Activated naive CD8-positive, alpha-beta T cell treated with anti-CD3 and anti-CD28 coated beads, Interleukin-2, amount 10 ng/mL, durations not matched to agents 7 days and 5 days (primary cell): ENCODE measurements around the gene XPC. TPM values are rescaled to one million over a fixed set of nuclear protein-coding genes. Genes with fewer than 3 reads are reported as not detected.
"Not testable (repeated sequence)": the region's sequence is repeated elsewhere in the genome, so short reads cannot be mapped to it uniquely, and the experiment has no call there.

Experiments used
- ATAC-seq: fragments of 150-1000 bp; cut with Tn5 transposase; one replicate; pipeline ENCODE4 v1.10.0; 2021; ENCODE audit warnings: low read depth, moderate library complexity
- POLR2A ChIA-PET: fragments of 350-600 bp; sonication (Branson Sonifier 250); formaldehyde crosslinking; loops from one replicate; lab custom pipeline; 2021; ENCODE audit warnings: antibody characterized with exemption; lab: Charles Lee
- DNase-seq: peaks from one replicate; pipeline ENCODE4 v3.0.0; 2021
- H3K27ac Mint-ChIP-seq: one replicate; pipeline ENCODE4 v1.8.0; 2022; ENCODE audit warnings: mild to moderate bottlenecking, mixed read lengths
- H3K27me3 Mint-ChIP-seq: one replicate; pipeline ENCODE4 v1.8.0; 2022; ENCODE audit warnings: mild to moderate bottlenecking, moderate library complexity, mixed read lengths
- H3K36me3 Mint-ChIP-seq: one replicate; pipeline ENCODE4 v1.8.0; 2021; ENCODE audit warnings: mild to moderate bottlenecking, mixed read lengths
- H3K4me1 Mint-ChIP-seq: one replicate; pipeline ENCODE4 v1.8.0; 2021; ENCODE audit warnings: mixed read lengths
- H3K4me3 Mint-ChIP-seq: one replicate; pipeline ENCODE4 v1.8.0; 2022; ENCODE audit warnings: mild to moderate bottlenecking, moderate library complexity, mixed read lengths
- H3K9me3 Mint-ChIP-seq: one replicate; pipeline ENCODE4 v1.8.0; 2021; ENCODE audit warnings: mixed read lengths
- total RNA-seq, 2 experiments: library from RNA; stranded (reverse); gene quantifications; one replicate each; pipeline ENCODE4 v1.2.3, GENCODE V29; 2021

XPC gene
- total RNA-seq = 10 to 100 TPM; 53.3 to 56.8 TPM

- Mint-ChIP-seq H3K27ac (peak within 1 kb of the TSS; percentile 100), H3K36me3 (peaks cover 13% of the 10 kb centered on the region), H3K27me3 (no peaks in the 10 kb centered on the region), H3K9me3 (no peaks in the 10 kb centered on the region), H3K4me1 (peaks cover 59% of the 10 kb centered on the region), H3K4me3 (peak within 1 kb of the TSS; percentile 94)
- POLR2A ChIA-PET = interaction anchor here (0.7 to 3.4 kb wide), 19 partner anchors 10 to 1516 kb away, joined by 3 to 48 read pairs (median 4); partner anchors contain the start of genes CCDC174, CHCHD4, RBSN and SLC6A6
- ATAC-seq (peak; percentile 88), DNase-seq (peak; percentile 99)
These were observed at the start of gene XPC, which contains the start of gene LSM3 for GRCh38 chr3:14178247-14179113. Gene XPC, minus strand, starts transcription at chr3:14178601. Its CDS starts 33 bp downstream, at chr3:14178568. Gene LSM3, plus strand, starts transcription at chr3:14178817. Its CDS starts 44 bp downstream, at chr3:14178861.

- Mint-ChIP-seq H3K36me3 (peaks cover 1% of the 10 kb centered on the region), H3K27ac (no peak overlapping the region), H3K4me3 (no peak overlapping the region), H3K4me1 (peaks cover 9% of the 10 kb centered on the region), H3K27me3 (peaks cover 32% of the 10 kb centered on the region), H3K9me3 (peaks cover 2% of the 10 kb centered on the region)
- ATAC-seq (no peak), DNase-seq (no peak)
- POLR2A ChIA-PET = no interaction called here
These were observed 49.5 kb upstream of the XPC start for GRCh38 chr3:14227856-14228255.

DNA sequence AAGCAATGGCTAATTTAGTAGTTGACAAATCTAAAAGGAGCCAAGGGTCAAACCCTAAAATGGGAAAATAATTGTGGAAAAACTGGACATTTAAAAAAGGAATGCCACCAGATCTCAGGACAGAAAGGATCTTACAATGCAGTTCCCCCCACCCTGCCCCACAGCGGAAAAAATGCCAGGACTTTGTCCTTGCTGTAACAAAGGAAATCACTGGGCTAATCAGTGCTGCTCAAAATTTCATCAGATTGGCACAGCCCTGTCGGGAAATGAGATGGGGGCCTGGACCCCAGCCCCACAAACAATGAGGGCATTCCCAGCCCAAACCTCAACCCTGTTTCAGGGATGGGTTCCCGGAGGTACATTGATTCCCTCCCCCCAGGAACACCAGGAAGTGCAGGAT lies 48.0 kb upstream of the XPC start:
- ATAC-seq, DNase-seq, POLR2A ChIA-PET, H3K9me3 Mint-ChIP-seq, H3K27ac Mint-ChIP-seq, H3K36me3 Mint-ChIP-seq, H3K4me1 Mint-ChIP-seq, H3K4me3 Mint-ChIP-seq: not testable (repeated sequence)
- H3K27me3 Mint-ChIP-seq = peaks cover 27% of the 10 kb centered on the region

DNA sequence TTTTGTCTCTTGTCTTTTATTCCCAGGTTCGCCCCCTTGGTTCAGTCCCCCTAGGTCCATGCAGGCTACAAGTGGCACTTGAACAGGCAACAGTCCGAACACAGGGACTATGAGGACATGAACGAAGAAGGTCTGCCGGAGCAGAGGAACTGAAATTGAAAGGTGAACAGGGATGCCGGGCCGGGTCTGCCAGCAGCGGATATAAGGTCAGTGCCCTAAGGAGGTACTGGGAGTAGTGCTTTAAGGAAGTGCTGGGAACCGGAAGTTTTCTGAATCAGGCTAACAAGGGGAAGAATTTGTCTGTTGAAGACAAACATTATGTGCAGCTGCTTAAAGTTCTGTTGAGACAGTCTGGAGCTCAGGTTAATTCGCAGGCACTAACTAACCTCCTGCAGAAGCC lies 47.0 kb upstream of the XPC start:
- ATAC-seq (no peak), DNase-seq (no peak)
- H3K36me3 Mint-ChIP-seq = peaks cover 4% of the 10 kb centered on the region
- no peak overlapping the region for H3K27ac Mint-ChIP-seq
- H3K9me3 Mint-ChIP-seq = peaks cover 8% of the 10 kb centered on the region
- H3K27me3 Mint-ChIP-seq = peaks cover 30% of the 10 kb centered on the region
- POLR2A ChIA-PET = no interaction called here
- peaks cover 5% of the 10 kb centered on the region for H3K4me1 Mint-ChIP-seq
- H3K4me3 Mint-ChIP-seq = no peak overlapping the region

DNA sequence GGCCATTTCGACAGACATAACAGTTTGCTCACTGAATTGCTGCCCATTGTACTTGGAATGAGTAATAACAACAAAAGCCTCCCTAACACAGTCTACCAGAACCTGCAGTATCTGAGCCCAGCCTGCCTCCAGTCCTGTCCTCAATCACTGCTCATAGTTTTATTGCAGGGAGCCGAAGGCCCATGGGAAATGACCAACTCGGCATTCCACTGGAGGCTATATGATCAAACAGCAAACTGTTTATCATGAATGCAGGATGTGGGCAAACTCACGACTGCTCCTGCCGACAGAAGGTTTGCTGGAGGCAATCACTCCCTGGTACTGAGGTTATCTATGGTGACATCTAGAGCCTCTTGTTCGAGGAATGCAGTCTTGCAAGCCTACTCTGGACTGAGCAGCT lies 46.5 kb upstream of the XPC start:
- Mint-ChIP-seq H3K4me1 (peaks cover 5% of the 10 kb centered on the region), H3K9me3 (peaks cover 12% of the 10 kb centered on the region), H3K27me3 (peaks cover 32% of the 10 kb centered on the region), H3K36me3 (peaks cover 4% of the 10 kb centered on the region), H3K4me3 (no peak overlapping the region), H3K27ac (no peak overlapping the region)
- no peak for DNase-seq
- ATAC-seq = no peak
- POLR2A ChIA-PET = no interaction called here

DNA sequence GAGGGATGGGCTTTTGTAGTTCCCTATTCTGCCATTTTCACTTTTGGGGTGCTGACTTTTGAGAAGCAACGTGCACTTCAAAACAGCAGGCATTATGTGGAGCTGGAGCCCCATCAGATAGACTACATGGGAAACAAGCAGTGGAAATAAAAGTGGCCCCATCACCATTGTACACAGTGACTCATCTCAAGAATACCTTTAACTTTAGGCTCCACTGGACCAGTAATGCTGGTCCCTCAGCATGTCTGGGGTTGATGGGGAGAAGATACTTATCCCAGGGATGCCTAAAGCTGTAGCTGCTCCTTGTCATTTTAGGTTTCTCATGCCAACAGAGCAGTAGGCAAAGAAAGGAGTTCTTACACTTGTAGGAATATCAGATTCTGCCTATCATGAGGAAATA lies 45.2 kb upstream of the XPC start:
- H3K27me3 Mint-ChIP-seq = peaks cover 32% of the 10 kb centered on the region
- DNase-seq = no peak
- no peak overlapping the region for H3K4me3 Mint-ChIP-seq
- POLR2A ChIA-PET = no interaction called here
- H3K9me3 Mint-ChIP-seq = peaks cover 13% of the 10 kb centered on the region
- H3K27ac Mint-ChIP-seq = no peak overlapping the region
- peaks cover 4% of the 10 kb centered on the region for H3K36me3 Mint-ChIP-seq
- no peak for ATAC-seq
- peaks cover 5% of the 10 kb centered on the region for H3K4me1 Mint-ChIP-seq

GRCh38 chr3:14222900-14223594 lies 44.6 kb upstream of the XPC start:
- Mint-ChIP-seq H3K27ac (no peak overlapping the region), H3K27me3 (peaks cover 27% of the 10 kb centered on the region), H3K36me3 (peaks cover 4% of the 10 kb centered on the region), H3K9me3 (peaks cover 13% of the 10 kb centered on the region), H3K4me3 (no peak overlapping the region), H3K4me1 (peaks cover 5% of the 10 kb centered on the region)
- DNase-seq = no peak
- ATAC-seq = no peak
- POLR2A ChIA-PET = no interaction called here

GRCh38 chr3:14222457-14222856 lies 44.1 kb upstream of the XPC start:
- Mint-ChIP-seq H3K36me3 (peaks cover 4% of the 10 kb centered on the region), H3K27me3 (peaks cover 27% of the 10 kb centered on the region), H3K27ac (no peak overlapping the region), H3K9me3 (peaks cover 13% of the 10 kb centered on the region), H3K4me3 (no peak overlapping the region), H3K4me1 (peaks cover 5% of the 10 kb centered on the region)
- ATAC-seq = no peak
- no peak for DNase-seq
- POLR2A ChIA-PET = no interaction called here

- peaks cover 27% of the 10 kb centered on the region for H3K27me3 Mint-ChIP-seq
- peaks cover 5% of the 10 kb centered on the region for H3K4me1 Mint-ChIP-seq
- no peak for DNase-seq
- H3K4me3 Mint-ChIP-seq = no peak overlapping the region
- H3K9me3 Mint-ChIP-seq = peaks cover 13% of the 10 kb centered on the region
- H3K27ac Mint-ChIP-seq = no peak overlapping the region
- POLR2A ChIA-PET = no interaction called here
- peaks cover 4% of the 10 kb centered on the region for H3K36me3 Mint-ChIP-seq
- no peak for ATAC-seq
These were observed 43.5 kb upstream of the XPC start for GRCh38 chr3:14221902-14222301.

GRCh38 chr3:14220933-14221332 lies 42.5 kb upstream of the XPC start:
- Mint-ChIP-seq H3K4me1 (peaks cover 5% of the 10 kb centered on the region), H3K9me3 (peaks cover 13% of the 10 kb centered on the region), H3K4me3 (no peak overlapping the region), H3K27me3 (peaks cover 27% of the 10 kb centered on the region), H3K36me3 (peaks cover 4% of the 10 kb centered on the region), H3K27ac (no peak overlapping the region)
- ATAC-seq = no peak
- POLR2A ChIA-PET = no interaction called here
- no peak for DNase-seq

DNA sequence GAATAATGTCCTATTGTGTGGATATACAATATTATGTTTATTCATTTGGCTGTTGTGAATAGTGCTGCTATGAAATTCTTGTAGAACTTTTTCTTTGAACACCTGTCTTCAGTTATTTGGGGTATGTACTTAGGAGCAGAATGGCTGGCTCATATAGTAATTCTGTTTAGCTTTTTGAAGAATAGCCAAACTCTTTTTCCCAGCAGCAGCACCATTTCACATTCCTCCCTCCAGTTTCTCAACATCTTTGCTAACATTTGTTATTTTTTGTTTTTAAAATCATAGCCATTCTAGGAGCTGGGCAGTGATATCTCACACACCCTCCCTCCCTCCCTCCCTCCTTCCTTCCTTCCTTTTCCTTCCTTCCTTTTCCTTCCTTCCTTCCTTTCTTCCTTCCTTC lies 40.0 kb upstream of the XPC start:
- no peak overlapping the region for H3K4me3 Mint-ChIP-seq
- peaks cover 13% of the 10 kb centered on the region for H3K9me3 Mint-ChIP-seq
- DNase-seq (no peak), ATAC-seq (no peak)
- H3K36me3 Mint-ChIP-seq = peaks cover 4% of the 10 kb centered on the region
- peaks cover 23% of the 10 kb centered on the region for H3K27me3 Mint-ChIP-seq
- no peak overlapping the region for H3K27ac Mint-ChIP-seq
- H3K4me1 Mint-ChIP-seq = peaks cover 2% of the 10 kb centered on the region
- POLR2A ChIA-PET = no interaction called here

- peaks cover 14% of the 10 kb centered on the region for H3K27me3 Mint-ChIP-seq
- H3K4me1 Mint-ChIP-seq = no peaks in the 10 kb centered on the region
- peaks cover 1% of the 10 kb centered on the region for H3K36me3 Mint-ChIP-seq
- peak overlapping the region; percentile 68 for H3K4me3 Mint-ChIP-seq
- peaks cover 8% of the 10 kb centered on the region for H3K9me3 Mint-ChIP-seq
- peak; percentile 85 for ATAC-seq
- peak; percentile 38 for DNase-seq
- peak overlapping the region; percentile 38 for H3K27ac Mint-ChIP-seq
- POLR2A ChIA-PET = no interaction called here
These were observed 38.1 kb upstream of the XPC start for GRCh38 chr3:14216257-14217048.

DNA sequence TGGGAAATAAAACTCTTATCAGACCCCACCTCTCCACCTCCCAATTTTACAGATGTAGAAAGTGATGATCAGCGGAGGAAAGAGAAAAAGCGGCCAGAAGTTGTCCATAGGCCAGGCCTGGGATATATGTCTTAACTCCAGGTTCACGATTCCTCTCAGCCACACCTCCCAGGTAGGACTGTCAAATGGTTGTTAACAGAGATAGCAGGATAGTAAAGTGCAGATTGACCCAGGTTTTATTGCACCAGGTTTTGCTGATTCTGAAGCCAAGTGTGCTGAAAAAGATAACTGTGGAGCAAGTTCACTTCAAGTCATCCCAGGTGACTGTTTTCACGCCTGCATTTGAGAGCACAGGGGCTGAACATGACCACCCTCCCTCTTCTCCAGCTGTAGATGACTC lies 36.4 kb upstream of the XPC start:
- Mint-ChIP-seq H3K27me3 (peaks cover 4% of the 10 kb centered on the region), H3K4me1 (no peaks in the 10 kb centered on the region), H3K4me3 (no peak overlapping the region), H3K27ac (no peak overlapping the region), H3K36me3 (no peaks in the 10 kb centered on the region), H3K9me3 (peaks cover under 1% of the 10 kb centered on the region)
- POLR2A ChIA-PET = no interaction called here
- DNase-seq (no peak), ATAC-seq (no peak)
